HEK293 (cell line): ENCODE data around the gene PKD2.

Experiments
- BCL6B ChIP-seq: fragments of 450-650 bp; formaldehyde crosslinking; IDR thresholded peaks from 2 replicates; pipeline ENCODE4 v1.5.1; 2017; ENCODE audit warnings: missing biosample characterization, missing genetic modification characterization
- KLF16 ChIP-seq: fragments of 450-650 bp; formaldehyde crosslinking; IDR thresholded peaks from 2 replicates; pipeline ENCODE4 v1.5.1; 2017; ENCODE audit warnings: missing biosample characterization, missing genetic modification characterization
- MYNN ChIP-seq: fragments of 450-650 bp; formaldehyde crosslinking; IDR thresholded peaks from 2 replicates; pipeline ENCODE4 v1.5.1; 2016; ENCODE audit warnings: missing biosample characterization, missing genetic modification characterization, borderline replicate concordance
- RBAK ChIP-seq: fragments of 450-650 bp; formaldehyde crosslinking; IDR thresholded peaks from 2 replicates; pipeline ENCODE4 v1.5.1; 2016; ENCODE audit warnings: missing biosample characterization, missing genetic modification characterization
- REST ChIP-seq: fragments of 450-650 bp; formaldehyde crosslinking; IDR thresholded peaks from 2 replicates; pipeline ENCODE4 v1.5.1; 2016; ENCODE audit warnings: missing biosample characterization, missing genetic modification characterization
- SALL2 ChIP-seq: fragments of 450-650 bp; formaldehyde crosslinking; IDR thresholded peaks from 2 replicates; pipeline ENCODE4 v1.5.0; 2017; ENCODE audit warnings: missing biosample characterization, mild to moderate bottlenecking, missing genetic modification characterization, borderline replicate concordance
- SCRT1 ChIP-seq: fragments of 450-650 bp; formaldehyde crosslinking; IDR thresholded peaks from 2 replicates; pipeline ENCODE4 v1.5.1; 2016; ENCODE audit warnings: missing biosample characterization, missing genetic modification characterization, borderline replicate concordance
- SETDB1 ChIP-seq: IDR thresholded peaks from one replicate; pipeline ENCODE4 v1.6.1; 2017; ENCODE audit warnings: mild to moderate bottlenecking, low read length, moderate library complexity, mixed read lengths; ENCODE audit not compliant: insufficient read length
- ZBTB48 ChIP-seq: fragments of 450-650 bp; formaldehyde crosslinking; IDR thresholded peaks from 2 replicates; pipeline ENCODE4 v1.5.1; 2016; ENCODE audit warnings: missing biosample characterization, missing genetic modification characterization
- ZNF146 ChIP-seq: fragments of 450-650 bp; formaldehyde crosslinking; IDR thresholded peaks from 2 replicates; pipeline ENCODE4 v1.5.1; 2016; ENCODE audit warnings: missing biosample characterization, missing genetic modification characterization
- ZNF23 ChIP-seq: fragments of 450-650 bp; formaldehyde crosslinking; IDR thresholded peaks from 2 replicates; pipeline ENCODE4 v1.5.1; 2016; ENCODE audit warnings: missing biosample characterization, missing genetic modification characterization, borderline replicate concordance
- ZNF362 ChIP-seq: fragments of 450-650 bp; formaldehyde crosslinking; IDR thresholded peaks from 2 replicates; pipeline ENCODE4 v1.5.1; 2016; ENCODE audit warnings: missing biosample characterization, missing genetic modification characterization
- ZNF366 ChIP-seq: fragments of 450-650 bp; formaldehyde crosslinking; conservative IDR thresholded peaks from 2 replicates; pipeline ENCODE4 v1.5.1; 2016; ENCODE audit warnings: missing biosample characterization, missing genetic modification characterization
- ZNF404 ChIP-seq: fragments of 450-650 bp; formaldehyde crosslinking; IDR thresholded peaks from 2 replicates; pipeline ENCODE4 v1.5.1; 2017; ENCODE audit warnings: missing biosample characterization, missing genetic modification characterization
- ZNF473 ChIP-seq: fragments of 450-650 bp; formaldehyde crosslinking; IDR thresholded peaks from 2 replicates; pipeline ENCODE4 v1.5.1; 2017; ENCODE audit warnings: missing biosample characterization, missing genetic modification characterization
- ZNF510 ChIP-seq: fragments of 450-650 bp; formaldehyde crosslinking; IDR thresholded peaks from 2 replicates; pipeline ENCODE4 v1.5.1; 2018; ENCODE audit warnings: mild to moderate bottlenecking, missing genetic modification characterization, missing biosample characterization; ENCODE audit not compliant: insufficient replicate concordance
- ZNF513 ChIP-seq: fragments of 450-650 bp; IDR thresholded peaks from 2 replicates; pipeline ENCODE4 v1.5.1; 2018; ENCODE audit warnings: missing biosample characterization, missing genetic modification characterization
- ZNF518A ChIP-seq: fragments of 450-650 bp; formaldehyde crosslinking; conservative IDR thresholded peaks from 2 replicates; pipeline ENCODE4 v1.5.1; 2016; ENCODE audit warnings: low read depth, missing biosample characterization, missing genetic modification characterization
- ZNF621 ChIP-seq: fragments of 450-650 bp; formaldehyde crosslinking; IDR thresholded peaks from 2 replicates; pipeline ENCODE4 v1.5.1; 2017; ENCODE audit warnings: missing biosample characterization, missing genetic modification characterization
- ZNF654 ChIP-seq: fragments of 450-650 bp; formaldehyde crosslinking; IDR thresholded peaks from 2 replicates; pipeline ENCODE4 v1.5.1; 2016; ENCODE audit warnings: low read depth, missing biosample characterization, missing genetic modification characterization
- ZNF658 ChIP-seq: fragments of 450-650 bp; formaldehyde crosslinking; IDR thresholded peaks from 2 replicates; pipeline ENCODE4; 2016; ENCODE audit warnings: missing biosample characterization, missing genetic modification characterization
- ZNF670 ChIP-seq: fragments of 450-650 bp; formaldehyde crosslinking; IDR thresholded peaks from 2 replicates; pipeline ENCODE4 v1.5.1; 2016; ENCODE audit warnings: missing biosample characterization, missing genetic modification characterization, low read depth
- ZNF701 ChIP-seq: fragments of 450-650 bp; formaldehyde crosslinking; IDR thresholded peaks from 2 replicates; pipeline ENCODE4 v1.5.1; 2016; ENCODE audit warnings: missing biosample characterization, missing genetic modification characterization
- ZNF777 ChIP-seq: fragments of 450-650 bp; formaldehyde crosslinking; IDR thresholded peaks from 2 replicates; pipeline ENCODE4 v1.5.1; 2017; ENCODE audit warnings: missing biosample characterization, missing genetic modification characterization, borderline replicate concordance
- ZSCAN23 ChIP-seq: fragments of 450-650 bp; formaldehyde crosslinking; IDR thresholded peaks from 2 replicates; pipeline ENCODE4 v1.5.1; 2016; ENCODE audit warnings: missing biosample characterization, missing genetic modification characterization
- ZSCAN5A ChIP-seq: fragments of 450-650 bp; formaldehyde crosslinking; IDR thresholded peaks from 2 replicates; pipeline ENCODE4 v1.5.1; 2016; ENCODE audit warnings: missing biosample characterization, missing genetic modification characterization

Gene PKD2

DNA sequence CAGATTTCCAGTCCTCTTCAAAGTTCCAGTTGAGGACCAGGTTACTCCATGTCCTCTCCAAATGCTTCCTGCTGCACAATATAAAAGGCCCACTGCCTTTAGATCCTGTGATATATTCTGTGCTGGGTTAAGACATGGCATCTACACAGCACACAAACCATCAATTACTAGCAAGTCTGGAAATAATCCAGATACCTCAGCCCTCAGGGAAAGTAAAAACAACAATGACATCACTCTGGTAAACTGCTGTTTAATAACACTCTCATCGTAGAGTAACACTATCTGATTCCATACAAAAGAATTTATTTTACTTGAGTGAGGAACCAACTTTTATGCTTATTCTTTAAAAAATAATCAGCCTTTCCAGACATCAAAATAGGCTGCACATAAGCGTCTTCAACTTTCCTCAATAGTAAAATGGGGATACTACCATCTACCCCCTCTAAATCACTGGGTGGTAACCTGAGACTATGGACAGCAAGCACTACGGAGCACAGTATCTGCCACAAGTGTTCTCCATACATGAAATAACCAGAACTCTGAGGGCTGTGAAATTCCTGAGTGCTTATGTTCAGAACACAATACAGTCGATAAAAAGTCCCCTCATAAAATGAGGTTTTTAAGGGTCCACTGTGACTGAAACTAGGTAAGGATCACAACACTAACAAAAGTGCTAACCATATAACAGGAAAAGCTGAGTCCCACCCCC, 97.6 kb downstream of the PKD2 start (continued):
- TF ChIP-seq ZNF366 (tag by site-specific recombination) (peak; percentile 81), ZNF701 (tag by site-specific recombination) (no peak), ZSCAN5A (no peak), ZBTB48 (tag by site-specific recombination) (no peak), ZNF404 (tag by site-specific recombination) (no peak), RBAK (no peak), ZNF510 (tag by site-specific recombination) (no peak), SCRT1 (tag by site-specific recombination) (no peak), ZNF654 (tag by site-specific recombination) (no peak), MYNN (tag by site-specific recombination) (no peak), ZSCAN23 (tag by site-specific recombination) (no peak), SALL2 (no peak), ZNF513 (tag by site-specific recombination) (no peak), ZNF777 (tag by site-specific recombination) (no peak), SETDB1 (no peak), ZNF518A (tag by site-specific recombination) (no peak), ZNF362 (tag by site-specific recombination) (no peak), BCL6B (tag by site-specific recombination) (no peak), ZNF670 (tag by site-specific recombination) (no peak), ZNF621 (no peak), ZNF146 (tag by site-specific recombination) (peak; percentile 73), REST (tag by site-specific recombination) (no peak), ZNF658 (tag by site-specific recombination) (no peak), ZNF23 (tag by site-specific recombination) (no peak), KLF16 (tag by site-specific recombination) (no peak), ZNF473 (tag by site-specific recombination) (no peak)
